Heart left ventricle (tissue), 16 donors: ENCODE measurements around the gene PATJ. TPM values are rescaled to one million over a fixed set of nuclear protein-coding genes. Genes with fewer than 3 reads are reported as not detected.

Experiments used
- ATAC-seq, 4 donors: fragments of 200-7000 bp; cut with Tn5 transposase; one replicate each; pipeline ENCODE4 v1.9.1; 2020 to 2022; ENCODE audit warnings: moderate library complexity in 4 of 4, mild to moderate bottlenecking in 3 of 4, moderate number of reproducible peaks in 1 of 4
- DNase-seq, 5 donors: peaks; one replicate each; pipeline ENCODE4 v3.0.0-alpha.2; 2020
- H3K27ac ChIP-seq, 12 donors: fragments of 200-600 bp; sonication (generic) in 4 of 12; one replicate each; pipeline versions ENCODE4 v1.5.0 to v1.8.0; 2016 to 2022; ENCODE audit warnings: mild to moderate bottlenecking in 2 of 12
- H3K27me3 ChIP-seq, 9 donors: fragments of 200-600 bp; sonication (generic) in 2 of 9; one replicate each; pipeline versions ENCODE4 v1.5.1 to v1.8.0; 2016 to 2022; ENCODE audit warnings: mild to moderate bottlenecking in 3 of 9
- H3K36me3 ChIP-seq, 9 donors: fragments of 200-600 bp; sonication (generic) in 2 of 9; one replicate each; pipeline versions ENCODE4 v1.5.0 to v1.8.0; 2018 to 2022; ENCODE audit warnings: mild to moderate bottlenecking in 2 of 9
- H3K4me1 ChIP-seq, 12 donors: fragments of 200-600 bp; sonication (generic) in 4 of 12; one replicate each; pipeline versions ENCODE4 v1.5.0 to v1.8.0; 2016 to 2022; ENCODE audit warnings: mild to moderate bottlenecking in 3 of 12
- H3K4me3 ChIP-seq, 12 donors: fragments of 200-600 bp; sonication (generic) in 4 of 12; one replicate each; pipeline versions ENCODE4 v1.5.0 to v1.8.0; 2017 to 2022; ENCODE audit warnings: mild to moderate bottlenecking in 9 of 12, moderate library complexity in 4 of 12
- H3K9me3 ChIP-seq, 12 donors: fragments of 200-600 bp; sonication (generic) in 4 of 12; one replicate each; pipeline versions ENCODE4 v1.5.0 to v1.8.0; 2016 to 2022; ENCODE audit warnings: mild to moderate bottlenecking in 1 of 12
- CTCF ChIP-seq, 12 donors: fragments of 200-600 bp; sonication (generic) in 4 of 12; IDR thresholded peaks; one replicate each; pipeline versions ENCODE4 v1.5.0 to v1.8.0; 2018 to 2022; ENCODE audit warnings: antibody characterized with exemption in 12 of 12, mild to moderate bottlenecking in 5 of 12
- POLR2A ChIP-seq, 2 donors: fragments of 450-650 bp; IDR thresholded peaks; one replicate each; pipeline ENCODE4 v1.6.1; 2017; ENCODE audit warnings: antibody characterized with exemption in 2 of 2, mild to moderate bottlenecking in 2 of 2, moderate library complexity in 2 of 2
- WGBS, 4 donors: extraction: QIAGEN DNeasy Blood & Tissue Kit in 2 of 4; methylation state at CpG; one replicate each; pipeline versions ENCODE4 v1.1.5 to v1.1.7; 2013 to 2018; 5-methylcytosine and 5-hydroxymethylcytosine counted together
- intact Hi-C, 10 donors: fragments of 100-400 bp; cut with DNase I; formaldehyde crosslinking; loops; one replicate each; pipeline versions ENCODE4 v1.11.1 to v1.14.2; 2022
- polyA plus RNA-seq, 2 donors: library from polyadenylated mRNA; stranded (reverse); fragments of 200-250 nt; gene quantifications; one replicate each; pipeline ENCODE4 v1.2.3, GENCODE V29; 2013
- total RNA-seq, 9 donors: library from RNA; depleted of rRNA in 2 of 9; stranded (reverse); fragments of >200 nt in 2 of 9; fragmentation: NEBNext Ultra II Directional in 3 of 9; extraction: Animal tissue kit (Norgen Biotek cat#: 25700) in 3 of 9; gene quantifications; one replicate each; pipeline versions ENCODE4 v1.1.0 to v1.2.4, GENCODE V29; 2016 to 2023
- donor health status: ischemic (EF 13 %, LVEDD 7.1; RV severe dilation, severe dysfunction).
- donor health status: healthy with polysubstance abuse.
- donor health status: DM: no; HTN: yes; CAD: no.
- donor health status: DM: no; HTN: no; CAD: no.
- donor health status: ischemic (EF 25% LVEDD 6.9; RV normal size, moderate dysfunction).
- donor health status: ischemic (EF 25% LVEDD 5.7; RV mildly dilated, moderate dysfunction).
- donor health status: healthy.
- donor health status: DM: yes; HTN: yes; CAD: no.
- donor health status: ischemic (EF 35%, LVEDD 5.7; RV mildly dilated, moderate dysfunction).
- donor health status: nonischemic (EF 11% LVEDD 7.7; RV severe dilation, severe dysfunction).
- donor health status: DM: yes; HTN: yes; CAD: no.
- donor health status: PGD.
- donor health status: ischemic (EF 29% LVEDD 5.4; RV normal size, mild dysfunction).
- donor health status: nonischemic (EF 23%, LVEDD 6.1; RV moderate dilation, normal function).

The PATJ gene
- total and polyA plus RNA-seq, 11 donors: 6.6 to 190 (median 105) TPM

- intact Hi-C loops: no loop called here
- H3K4me1 ChIP-seq: no peaks in the 10 kb centered on the region
- TF ChIP-seq CTCF (IDR thresholded peaks at IDR 0.05): no peak
- TF ChIP-seq POLR2A (IDR thresholded peaks at IDR 0.05): no peak
- no peak overlapping the region for H3K27ac ChIP-seq
- WGBS, 4 donors: 67 to 88% (median 79%) methylated on average over 1 of the region's 1 CpG
- H3K9me3 ChIP-seq: no peaks in the 10 kb centered on the region
- ATAC-seq (no peak), DNase-seq (no peak)
- H3K36me3 ChIP-seq: peaks cover 0 to 3% (median 0%) of the 10 kb centered on the region in 9 donors
- no peak overlapping the region for H3K4me3 ChIP-seq
- H3K27me3 ChIP-seq: no peaks in the 10 kb centered on the region
Observed at GRCh38 chr1:61752921-61753389, 10.7 kb downstream of the PATJ start.

- intact Hi-C loops: no loop called here
- no peak overlapping the region for H3K4me3 ChIP-seq
- peaks cover 0 to 5% (median 0%) of the 10 kb centered on the region in 12 donors for H3K4me1 ChIP-seq
- H3K9me3 ChIP-seq: no peaks in the 10 kb centered on the region
- H3K27me3 ChIP-seq: no peaks in the 10 kb centered on the region
- DNase-seq (no peak), ATAC-seq (no peak)
- 85 to 92% (median 87%) methylated on average over 1 of the region's 1 CpG for WGBS, 4 donors
- no peak for TF ChIP-seq CTCF (IDR thresholded peaks at IDR 0.05)
- no peak for TF ChIP-seq POLR2A (IDR thresholded peaks at IDR 0.05)
- H3K27ac ChIP-seq: no peak overlapping the region
- peaks cover 0 to 3% (median 0%) of the 10 kb centered on the region in 9 donors for H3K36me3 ChIP-seq
Observed at GRCh38 chr1:61753998-61754508, 11.8 kb downstream of the PATJ start.

GRCh38 chr1:61754545-61754944 is 12.3 kb downstream of the PATJ start:
- DNase-seq (no peak), ATAC-seq (no peak)
- intact Hi-C loops: no loop called here
- TF ChIP-seq POLR2A (IDR thresholded peaks at IDR 0.05) (no peak), CTCF (IDR thresholded peaks at IDR 0.05) (no peak)
- Histone ChIP-seq H3K27ac (no peak overlapping the region), H3K4me3 (no peak overlapping the region), H3K36me3 (peaks cover 0 to 3% (median 0%) of the 10 kb centered on the region in 9 donors), H3K27me3 (no peaks in the 10 kb centered on the region), H3K4me1 (peaks cover 0 to 8% (median 0%) of the 10 kb centered on the region in 12 donors), H3K9me3 (no peaks in the 10 kb centered on the region)
- WGBS, 4 donors: 91 to 96% (median 94%) methylated on average over 4 of the region's 4 CpGs

GRCh38 chr1:61756773-61757172 is 14.5 kb downstream of the PATJ start:
- DNase-seq (no peak), ATAC-seq (no peak)
- intact Hi-C loops: no loop called here
- Histone ChIP-seq H3K27me3 (no peaks in the 10 kb centered on the region), H3K36me3 (peaks cover 0 to 3% (median 0%) of the 10 kb centered on the region in 9 donors), H3K9me3 (no peaks in the 10 kb centered on the region), H3K4me3 (no peak overlapping the region), H3K4me1 (peaks cover 0 to 8% (median 0%) of the 10 kb centered on the region in 12 donors), H3K27ac (no peak overlapping the region)
- no peak for TF ChIP-seq POLR2A (IDR thresholded peaks at IDR 0.05)
- no peak for TF ChIP-seq CTCF (IDR thresholded peaks at IDR 0.05)
- WGBS, 4 donors: 80 to 85% (median 80%) methylated on average over 3 of the region's 3 CpGs
